Ureter (tissue), 1 donor: ENCODE measurements around the gene HES1. TPM values are rescaled to one million over a fixed set of nuclear protein-coding genes. Genes with fewer than 3 reads are reported as not detected.
A peak's percentile ranks its signal among the peaks of the same experiment; 100 is the strongest.
"Not testable (repeated sequence)": the region's sequence is repeated elsewhere in the genome, so short reads cannot be mapped to it uniquely, and the experiment has no call there.

ENCODE experiments used
- DNase-seq: peaks from one replicate; pipeline ENCODE4 v3.0.0-alpha.2; 2020; ENCODE audit warnings: low spot score
- total RNA-seq: library from RNA; stranded (reverse); gene quantifications from one replicate; pipeline ENCODE4 v1.2.4, GENCODE V29; 2023
- donor health status: DM: yes; HTN: yes; CAD: no.

The HES1 gene, protein sequence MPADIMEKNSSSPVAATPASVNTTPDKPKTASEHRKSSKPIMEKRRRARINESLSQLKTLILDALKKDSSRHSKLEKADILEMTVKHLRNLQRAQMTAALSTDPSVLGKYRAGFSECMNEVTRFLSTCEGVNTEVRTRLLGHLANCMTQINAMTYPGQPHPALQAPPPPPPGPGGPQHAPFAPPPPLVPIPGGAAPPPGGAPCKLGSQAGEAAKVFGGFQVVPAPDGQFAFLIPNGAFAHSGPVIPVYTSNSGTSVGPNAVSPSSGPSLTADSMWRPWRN
- 230 TPM for total RNA-seq

DNA sequence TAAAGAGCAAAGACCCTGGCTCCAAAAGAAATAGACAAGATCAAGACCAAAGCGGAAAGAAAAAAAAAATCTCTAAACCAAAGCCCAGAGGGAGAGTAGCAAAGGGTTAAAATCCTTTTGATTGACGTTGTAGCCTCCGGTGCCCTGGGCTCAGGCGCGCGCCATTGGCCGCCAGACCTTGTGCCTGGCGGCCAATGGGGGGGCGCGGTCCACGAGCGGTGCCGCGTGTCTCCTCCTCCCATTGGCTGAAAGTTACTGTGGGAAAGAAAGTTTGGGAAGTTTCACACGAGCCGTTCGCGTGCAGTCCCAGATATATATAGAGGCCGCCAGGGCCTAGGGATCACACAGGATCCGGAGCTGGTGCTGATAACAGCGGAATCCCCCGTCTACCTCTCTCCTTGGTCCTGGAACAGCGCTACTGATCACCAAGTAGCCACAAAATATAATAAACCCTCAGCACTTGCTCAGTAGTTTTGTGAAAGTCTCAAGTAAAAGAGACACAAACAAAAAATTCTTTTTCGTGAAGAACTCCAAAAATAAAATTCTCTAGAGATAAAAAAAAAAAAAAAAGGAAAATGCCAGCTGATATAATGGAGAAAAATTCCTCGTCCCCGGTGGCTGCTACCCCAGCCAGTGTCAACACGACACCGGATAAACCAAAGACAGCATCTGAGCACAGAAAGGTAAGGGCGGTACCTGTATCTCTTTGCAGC is at the start of gene HES1:
Gene HES1, plus strand, starts transcription at position 343 of the 713 bp plus-strand sequence. Its CDS starts 233 bp downstream, at position 576.
- DNase-seq = peak; percentile 95

DNA sequence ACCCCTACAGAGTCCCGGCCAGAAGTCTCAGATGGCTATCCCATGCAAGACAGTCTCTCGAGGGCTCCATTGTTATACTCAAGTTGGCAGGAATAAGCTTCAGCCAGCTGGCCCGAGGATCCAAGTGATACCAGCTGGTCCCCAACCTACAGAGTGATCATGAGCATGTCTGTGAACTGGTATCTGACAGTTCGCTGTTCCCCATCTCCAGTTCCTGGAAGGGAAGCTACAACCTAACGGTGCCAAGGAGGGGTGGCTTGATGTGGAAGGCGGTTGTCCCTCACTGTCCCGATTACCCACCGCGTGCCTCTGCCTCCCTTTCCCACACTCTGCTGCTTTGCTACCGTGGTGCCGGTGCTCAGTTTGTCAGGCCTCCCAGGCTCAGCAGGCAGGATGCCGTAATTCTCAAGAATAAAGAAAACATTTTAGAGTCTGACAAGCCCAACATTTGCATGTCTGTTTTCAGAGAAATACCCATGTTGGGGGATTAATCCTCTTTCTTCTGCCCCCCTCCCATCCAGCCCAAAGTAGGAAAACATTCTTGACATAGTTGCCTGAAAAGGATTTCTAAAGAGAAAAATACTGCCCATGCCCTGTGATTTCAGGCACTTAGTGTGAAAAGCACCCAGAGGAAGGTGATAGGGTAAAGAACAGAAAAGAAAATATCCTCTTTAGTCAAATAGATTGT is 49.4 kb upstream of the HES1 start:
- DNase-seq = no peak

DNA sequence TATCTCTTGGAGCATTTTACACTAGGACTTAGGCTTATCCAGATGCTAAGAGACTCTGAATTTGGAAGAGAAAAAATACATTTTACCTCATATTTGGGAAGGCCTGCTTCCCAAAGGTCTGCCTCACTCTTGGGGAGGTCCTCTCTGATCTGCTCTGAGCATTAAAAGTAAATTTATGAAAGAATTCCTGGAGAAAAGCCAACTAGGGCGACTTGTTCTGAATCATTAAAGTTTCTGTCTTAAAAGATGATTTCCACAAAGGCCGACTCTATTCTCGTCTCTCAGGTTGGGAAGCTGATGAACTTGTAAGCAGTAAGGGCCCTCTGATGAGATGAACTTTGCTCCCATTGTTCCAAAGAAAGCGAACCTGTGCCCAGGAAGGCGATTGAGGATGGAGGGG is 48.7 kb upstream of the HES1 start:
- DNase-seq = no peak

DNA sequence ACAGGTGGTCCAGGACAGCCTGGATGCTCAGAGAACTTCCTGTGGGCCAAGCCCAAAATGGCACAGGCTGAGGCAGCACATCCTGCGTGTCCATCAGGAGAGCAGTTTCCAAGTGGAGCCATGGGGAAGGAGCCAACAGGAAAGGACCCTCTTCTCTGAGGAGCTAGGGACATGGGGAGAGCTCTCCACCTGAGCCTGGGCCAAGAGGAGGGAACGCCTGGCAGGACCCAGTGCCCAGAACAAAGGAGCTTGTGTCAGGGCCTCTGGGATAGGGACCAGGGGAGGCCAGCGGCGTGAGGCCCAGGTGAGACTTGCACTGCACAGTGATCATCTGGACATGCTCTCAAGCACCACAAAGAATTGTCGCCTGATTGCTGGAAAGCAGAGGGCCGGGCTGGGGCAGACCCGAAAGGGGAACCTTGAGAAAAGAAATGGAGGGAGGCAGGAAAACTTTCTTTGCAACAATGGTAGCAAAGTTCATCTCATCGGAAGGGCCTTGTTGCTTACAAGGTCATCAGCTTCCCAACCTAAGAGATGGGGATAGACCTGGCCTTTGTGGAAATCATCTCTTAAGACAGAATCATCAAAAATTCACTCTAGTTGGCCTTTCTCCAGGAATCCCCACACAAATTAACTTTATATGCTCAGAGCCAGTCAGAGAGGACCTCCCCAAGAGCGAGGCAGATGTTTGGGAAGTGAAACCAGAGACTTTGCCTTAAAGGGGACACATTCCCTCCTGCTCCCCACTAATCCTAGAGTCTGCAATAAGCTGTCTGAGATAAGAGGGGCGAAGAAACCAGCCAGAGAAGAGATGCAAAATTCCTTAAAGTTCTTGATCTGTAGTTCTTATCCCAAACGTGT is 47.7 kb upstream of the HES1 start:
- no peak for DNase-seq

DNA sequence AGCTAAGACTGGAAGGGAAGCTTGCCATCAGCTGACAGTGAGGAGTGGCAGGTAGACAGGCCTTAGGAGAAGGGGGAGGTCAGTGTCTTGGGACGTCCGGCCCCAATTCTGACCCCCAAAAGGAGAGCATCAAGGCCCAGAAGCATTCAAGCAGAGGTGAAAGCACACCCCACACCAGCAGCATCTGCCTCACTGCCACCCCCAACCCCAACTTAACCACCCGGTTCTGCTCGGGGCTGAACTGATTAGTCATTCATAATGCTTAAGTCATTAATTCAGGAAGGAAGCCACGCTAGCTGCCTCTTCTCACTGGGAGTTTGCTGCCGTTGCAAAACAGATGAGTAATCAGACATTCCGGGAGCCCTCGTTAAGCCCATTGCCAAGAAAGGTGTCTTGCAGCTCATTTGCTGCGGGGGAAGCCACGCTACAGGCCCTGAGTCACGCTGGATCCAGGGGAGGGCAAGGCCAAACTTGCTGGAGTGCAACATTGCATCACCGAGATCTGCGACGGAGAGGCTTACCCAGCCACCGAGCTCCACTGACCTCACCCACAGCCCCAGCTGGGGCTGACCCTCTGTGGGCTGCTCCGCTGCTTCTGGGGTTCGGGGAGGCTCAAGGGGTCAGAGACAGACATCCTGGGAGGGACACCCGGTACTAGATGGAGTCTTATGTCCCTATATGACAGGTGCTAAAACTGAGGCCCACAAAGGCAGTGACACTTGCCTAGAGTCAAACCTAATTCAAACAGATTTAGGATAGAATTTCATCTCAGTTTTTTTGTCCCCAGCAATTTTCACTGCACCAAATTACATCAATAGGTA is 46.4 kb upstream of the HES1 start:
- peak; percentile 90 for DNase-seq

DNA sequence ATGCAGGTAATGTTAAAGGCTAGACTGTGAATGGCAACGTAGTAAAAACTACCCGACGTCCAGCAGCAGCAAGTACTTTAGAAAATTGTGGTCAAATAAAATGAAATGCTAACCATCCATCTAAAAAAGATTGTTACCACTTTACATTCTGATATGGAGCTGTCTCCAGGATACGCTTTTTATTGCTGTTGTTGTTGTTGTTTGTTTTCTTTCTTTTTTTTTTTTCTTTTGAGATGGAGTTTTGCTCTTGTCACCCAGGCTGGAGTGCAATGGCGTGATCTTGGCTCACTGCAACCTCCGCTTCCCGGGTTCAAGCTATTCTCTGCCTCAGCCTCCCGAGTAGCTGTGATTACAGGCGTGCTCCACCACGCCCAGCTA is 45.8 kb upstream of the HES1 start:
- DNase-seq = not testable (repeated sequence)

DNA sequence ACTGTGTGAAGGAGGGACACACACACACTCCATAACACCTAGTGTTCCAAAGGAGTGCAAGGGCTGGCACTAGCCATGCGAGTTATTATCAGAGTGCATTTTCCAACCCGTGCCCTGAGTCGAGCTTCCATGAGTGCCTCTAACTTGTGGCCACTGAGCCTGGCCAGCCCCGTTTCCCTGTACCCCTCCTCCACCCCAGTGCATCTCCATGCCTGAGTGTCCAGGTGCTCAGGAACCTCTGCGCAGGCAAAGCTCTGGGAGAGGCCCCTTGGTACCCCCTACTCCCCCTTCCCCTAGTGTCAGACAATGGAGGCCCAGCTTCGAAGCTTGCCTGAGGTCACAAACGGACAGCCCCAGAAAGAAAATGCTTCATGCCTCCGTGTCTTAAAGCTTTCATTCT is 45.2 kb upstream of the HES1 start:
- no peak for DNase-seq

DNA sequence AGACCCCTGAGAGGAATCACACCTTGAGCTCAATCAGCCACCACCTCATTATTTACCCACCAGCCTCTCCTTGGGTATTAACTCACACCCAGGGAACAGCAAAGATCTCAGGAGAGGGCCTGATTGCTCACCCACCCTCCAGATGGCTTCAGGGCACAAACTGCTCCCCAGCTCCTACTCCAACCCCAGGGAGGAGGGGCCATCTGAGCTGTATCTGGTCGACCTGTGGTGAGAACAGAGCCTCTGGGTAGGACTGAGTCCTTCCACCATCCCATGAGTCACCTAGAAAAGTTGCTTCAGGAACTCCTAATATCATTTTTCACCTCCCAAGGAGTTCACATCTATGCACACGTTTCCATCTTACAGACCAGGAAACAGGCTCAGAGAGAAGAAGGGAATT is 44.8 kb upstream of the HES1 start:
- no peak for DNase-seq

DNA sequence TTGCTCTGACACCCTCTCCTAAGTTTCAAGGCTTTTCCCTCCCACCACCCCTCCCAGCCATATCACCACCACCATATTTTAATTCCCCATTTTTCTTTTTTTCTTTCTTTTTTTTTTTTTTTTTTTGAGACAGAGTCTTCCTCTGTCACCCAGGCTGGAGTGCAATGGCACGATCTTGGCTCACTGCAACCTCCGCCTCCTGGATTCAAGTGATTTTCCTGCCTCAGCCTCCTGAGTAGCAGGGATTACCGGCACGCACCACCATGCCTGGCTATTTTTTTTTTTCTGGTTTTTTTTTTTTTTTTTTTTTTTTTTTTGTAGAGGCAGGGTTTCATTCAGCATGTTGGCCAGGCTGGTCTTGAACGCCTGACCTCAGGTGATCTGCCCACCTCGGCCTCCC is 44.1 kb upstream of the HES1 start:
- DNase-seq = not testable (repeated sequence)

DNA sequence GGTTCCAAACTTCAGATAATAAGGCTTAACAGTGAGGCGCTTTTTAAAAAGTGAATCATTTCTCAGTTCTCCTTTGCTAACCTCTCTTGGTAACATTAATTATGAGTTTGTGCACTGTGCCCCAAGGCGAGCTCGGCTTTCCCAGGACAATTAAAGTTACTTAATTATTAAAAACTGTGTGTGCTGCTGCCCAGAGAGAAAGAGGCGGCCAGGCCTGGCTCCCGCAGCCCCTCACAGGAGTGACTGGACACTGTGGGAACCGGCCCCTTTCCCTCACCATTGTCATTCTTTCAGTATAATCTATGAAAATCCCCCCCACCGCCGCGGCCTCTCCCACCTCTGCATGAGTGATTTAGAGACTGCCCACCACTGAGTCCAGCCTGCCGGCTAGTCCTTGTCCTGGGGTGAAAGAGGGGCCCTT is 43.1 kb upstream of the HES1 start:
- no peak for DNase-seq

DNA sequence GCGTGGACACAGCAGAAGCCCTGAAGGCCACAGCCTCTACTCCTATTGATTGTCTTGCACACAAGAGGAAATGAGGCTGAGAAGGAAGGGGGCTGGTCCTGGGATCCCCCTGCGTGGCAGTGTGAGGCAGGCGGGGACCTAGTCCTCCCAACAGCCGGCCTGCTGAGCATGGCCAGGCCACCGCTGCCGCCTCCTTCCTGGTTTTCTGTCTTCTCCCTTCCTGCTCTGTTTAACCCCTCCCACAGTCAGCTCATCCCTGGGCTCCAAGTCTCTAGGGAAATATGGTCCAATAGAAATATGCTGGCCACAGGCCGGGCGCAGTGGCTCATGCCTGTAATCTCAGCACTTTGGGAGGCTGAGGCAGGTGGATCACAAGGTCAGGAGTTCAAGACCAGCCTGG is 42.1 kb upstream of the HES1 start:
- no peak for DNase-seq

DNA sequence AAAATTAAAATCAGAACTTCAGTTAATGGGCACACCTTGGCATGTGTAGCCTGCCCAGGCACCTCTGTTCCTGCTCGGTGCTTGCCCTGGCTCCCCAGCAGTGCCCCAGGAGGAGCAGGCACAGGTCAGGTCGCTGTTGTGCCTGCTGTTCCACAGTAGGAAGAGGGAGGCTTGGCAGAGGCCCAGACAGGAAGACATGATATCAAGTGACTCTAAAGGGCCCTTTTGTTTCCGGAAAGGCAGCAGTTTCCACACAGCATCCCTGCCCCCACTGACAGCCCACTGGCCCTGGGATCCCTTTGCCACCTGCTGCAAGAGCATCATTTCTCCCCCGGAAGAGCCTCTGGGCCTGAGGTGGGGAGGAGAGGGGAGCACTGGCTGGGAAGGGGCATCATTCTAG is 40.5 kb upstream of the HES1 start:
- peak; percentile 74 for DNase-seq

DNA sequence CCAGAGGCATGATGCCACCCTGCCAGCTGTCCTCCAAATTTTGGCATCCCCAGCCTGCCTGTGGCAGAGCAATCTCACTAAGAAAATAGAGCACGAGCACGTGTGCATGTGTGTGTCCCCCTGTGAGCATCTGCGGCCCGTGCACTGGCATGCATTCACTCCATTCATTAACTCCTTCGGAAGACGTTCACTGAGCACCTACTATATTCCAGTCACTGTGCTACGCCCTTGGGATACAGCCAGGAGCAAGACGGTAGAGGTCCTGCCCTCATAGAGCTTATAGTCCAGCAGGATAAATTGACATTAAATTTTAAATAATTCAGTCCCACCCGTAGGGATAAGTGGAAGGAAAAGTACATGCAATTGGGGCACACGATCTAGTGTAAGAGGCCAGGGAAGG is 40.0 kb upstream of the HES1 start:
- no peak for DNase-seq

DNA sequence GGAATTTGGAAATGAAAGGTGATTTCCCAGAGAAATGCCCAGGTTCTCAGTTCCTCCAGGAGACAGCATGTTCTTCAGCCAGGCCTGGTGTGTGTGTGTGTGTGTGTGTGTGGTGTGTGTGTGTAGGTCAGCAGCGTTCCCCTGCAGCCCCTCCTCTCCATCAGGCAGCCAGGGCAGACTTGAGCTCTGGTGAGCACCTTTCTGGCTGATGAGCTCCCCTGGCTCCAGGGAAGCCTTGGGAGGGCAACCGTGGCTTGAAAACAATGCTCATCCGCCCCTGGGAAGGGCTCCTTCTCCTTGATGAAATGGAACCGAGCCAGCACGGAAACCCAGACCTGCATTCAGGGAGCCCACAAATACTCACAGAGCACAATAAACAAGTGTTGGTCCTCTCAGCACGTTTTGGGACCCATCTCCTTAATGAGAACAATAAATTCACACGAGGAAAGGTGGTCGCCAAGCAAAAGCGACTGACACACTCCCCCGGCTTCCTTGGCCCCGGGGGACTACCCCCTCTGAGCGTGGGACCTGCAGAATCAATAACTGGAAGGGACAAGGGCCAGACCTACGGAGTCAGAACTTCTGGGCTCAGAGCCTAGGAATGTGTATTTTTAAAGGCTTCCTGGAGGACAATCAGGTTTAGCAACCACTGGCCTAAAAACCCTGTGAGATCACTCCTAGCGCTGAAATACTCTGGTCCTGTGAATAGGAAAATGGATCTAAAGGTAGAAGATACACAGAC is 38.6 kb upstream of the HES1 start:
- no peak for DNase-seq

DNA sequence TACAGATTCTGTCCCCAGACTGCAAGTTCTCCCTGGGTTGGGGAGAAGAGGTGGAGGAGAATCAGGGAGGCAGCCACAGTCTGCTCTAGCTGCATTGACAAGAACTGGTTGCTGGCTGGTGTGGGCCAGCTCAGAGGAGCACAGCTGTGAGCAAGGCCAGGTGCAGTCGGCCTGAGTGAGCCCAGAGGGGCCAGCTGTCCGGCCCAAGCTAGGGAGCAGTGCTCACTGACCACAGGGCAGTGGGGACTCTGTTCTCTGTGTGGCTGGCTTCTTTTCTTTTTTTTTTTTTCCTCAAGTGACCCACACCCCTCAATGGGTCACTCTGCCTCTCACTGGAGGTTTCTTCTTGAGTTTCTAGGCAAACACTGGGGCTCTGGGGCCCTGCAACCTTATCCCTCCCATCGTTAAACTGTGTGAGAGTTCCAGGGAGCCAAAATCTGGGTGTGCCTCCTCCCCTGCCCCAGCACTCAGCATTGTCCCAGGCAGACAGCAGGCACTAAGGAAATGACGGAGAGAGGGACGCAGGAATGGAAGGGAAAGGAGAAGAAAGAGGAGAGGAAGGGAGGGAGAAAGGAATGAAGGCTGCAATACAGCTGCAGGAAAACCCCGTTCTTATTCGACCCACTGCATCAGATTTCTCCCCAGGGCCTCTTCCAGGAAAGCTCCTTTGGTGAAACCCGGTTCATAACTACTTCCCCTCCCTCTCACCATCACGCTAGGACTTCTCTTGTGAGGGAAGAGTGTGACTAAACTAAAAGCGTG is 37.7 kb upstream of the HES1 start:
- DNase-seq = no peak

DNA sequence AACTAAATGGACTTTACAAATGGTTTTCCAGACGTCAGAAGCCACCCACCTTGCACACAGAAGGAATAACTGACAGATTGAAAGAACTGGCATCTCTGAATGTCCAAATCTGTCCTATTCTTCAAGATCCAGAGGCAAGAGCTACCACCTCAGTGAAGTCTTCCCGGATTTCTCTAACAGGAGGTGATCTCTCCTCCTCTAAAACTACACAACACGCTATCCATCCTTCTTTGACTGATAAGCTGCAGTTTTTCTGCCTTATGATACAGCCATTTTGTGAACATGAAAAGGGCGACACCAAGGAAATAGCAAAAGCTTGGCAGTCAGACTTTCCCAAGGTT is 37.1 kb upstream of the HES1 start:
- no peak for DNase-seq

DNA sequence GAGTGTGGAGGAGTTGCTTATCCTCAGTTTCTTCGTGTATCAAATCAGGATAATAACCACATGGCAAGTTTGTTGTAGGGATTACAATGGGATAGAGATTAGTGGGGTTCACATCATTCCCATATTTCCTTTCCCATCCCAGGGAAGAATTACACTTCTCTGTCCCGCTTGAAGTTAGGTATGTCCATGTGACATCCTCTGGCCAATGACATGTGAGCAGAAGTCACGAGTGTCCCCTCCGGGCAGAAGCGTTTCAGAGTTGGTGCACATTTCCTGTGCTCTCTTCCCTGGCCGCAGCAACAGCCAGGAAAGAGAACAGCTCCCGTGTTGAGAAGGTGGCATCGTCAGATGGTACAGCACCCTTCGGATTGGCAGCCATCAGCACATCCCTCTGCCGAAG is 36.7 kb upstream of the HES1 start:
- no peak for DNase-seq

DNA sequence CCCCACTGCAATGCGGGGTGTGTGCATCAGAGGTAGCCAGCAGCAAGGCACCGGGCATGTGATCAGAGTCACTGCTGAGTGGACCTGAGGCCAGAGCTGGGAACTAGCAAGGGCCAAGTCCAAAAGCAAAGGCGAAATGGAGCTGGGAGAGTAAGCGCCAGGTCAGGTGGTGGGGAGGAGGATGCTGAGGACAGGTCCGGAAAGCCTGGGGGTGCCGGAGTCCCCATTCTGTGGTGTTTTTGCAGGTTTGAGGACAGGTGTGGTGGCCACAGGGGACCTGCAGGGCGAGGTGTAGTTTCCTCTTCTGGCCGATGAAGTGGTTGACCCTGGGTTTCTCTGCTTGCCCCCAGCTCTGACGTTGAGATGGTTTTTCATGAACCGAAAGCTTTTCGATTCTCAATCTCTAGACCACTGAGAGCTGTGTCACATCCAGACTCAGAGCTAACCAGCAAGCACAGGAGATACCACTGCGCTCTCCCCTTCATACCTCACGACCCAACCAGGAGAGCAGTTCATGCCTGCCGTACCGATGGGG is 35.0 kb upstream of the HES1 start:
- DNase-seq = no peak

DNA sequence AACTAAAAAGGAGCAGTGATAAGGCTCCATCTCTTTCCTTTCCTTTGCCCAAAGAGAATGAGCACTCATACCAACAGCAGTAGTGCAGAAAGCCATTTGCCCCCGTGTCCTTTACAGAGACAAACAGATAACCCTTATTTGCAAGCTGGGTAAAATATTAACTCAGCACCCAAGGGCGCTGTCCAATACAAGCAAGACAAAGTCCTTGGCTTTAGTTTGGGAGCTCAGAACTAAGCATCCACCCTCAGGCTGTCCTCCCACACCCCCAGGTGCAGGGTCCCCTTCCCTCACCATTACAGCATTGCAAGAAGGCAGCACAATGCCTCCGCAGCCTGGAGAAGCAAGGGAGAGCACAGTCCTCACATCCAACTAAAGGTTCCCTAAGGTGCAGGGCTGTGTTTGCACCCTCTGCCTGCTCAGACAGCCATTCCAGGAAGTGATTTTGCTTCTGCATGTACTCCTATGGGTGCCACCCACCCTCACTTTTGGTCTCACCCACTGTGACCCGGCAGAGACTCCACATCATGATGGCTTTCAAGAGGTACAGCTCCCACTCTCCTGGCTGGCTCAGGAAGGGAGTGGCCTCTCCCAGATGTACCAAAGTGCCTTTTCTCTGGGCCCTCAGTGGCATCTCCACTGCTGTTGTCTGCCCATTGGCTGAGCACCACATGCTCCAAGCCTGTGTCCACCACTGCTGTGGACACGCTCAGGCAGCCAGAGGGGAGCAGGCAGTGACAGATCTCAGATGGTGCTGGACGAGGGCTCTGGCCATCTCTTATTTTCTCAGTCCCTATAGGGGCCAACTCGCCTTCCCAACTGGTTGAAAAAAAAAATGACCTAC is 34.1 kb upstream of the HES1 start:
- no peak for DNase-seq
